H1 (cell line): Measurements from ENCODE around the gene TP53RK. TPM values are rescaled to one million over a fixed set of nuclear protein-coding genes. Genes with fewer than 3 reads are reported as not detected.
A peak's percentile ranks its signal among the peaks of the same experiment; 100 is the strongest.

Experiments used
- CTCF ChIA-PET: fragments of 300-600 bp; sonication (Branson Sonifier 250); formaldehyde crosslinking; loops from one replicate; lab custom pipeline; 2021; ENCODE audit not compliant: partially characterized antibody; lab: Charles Lee
- POLR2A ChIA-PET: fragments of 300-600 bp; sonication (Branson Sonifier 250); formaldehyde crosslinking; loops from one replicate; lab custom pipeline; 2021; ENCODE audit warnings: inconsistent platforms; ENCODE audit not compliant: partially characterized antibody; lab: Charles Lee
- DNase-seq, 2 experiments: peaks; one replicate each; pipeline versions ENCODE4 v3.0.0 to v3.0.0-alpha.2; 2010 to 2022; ENCODE audit warnings: low spot score in 2 of 2, low read depth in 1 of 2, mixed read lengths in 1 of 2
- FAIRE-seq: peaks from 2 replicates; lab custom pipeline; 2011; peaks lifted over from hg19 to GRCh38; lab: Jason Lieb, UNC
- H2AFZ ChIP-seq: 2 replicates; pipeline ENCODE4 v1.8.1; 2012; ENCODE audit warnings: low read length, inconsistent platforms
- H2AK5ac ChIP-seq: 2 replicates; pipeline ENCODE4 v1.6.1; 2013; ENCODE audit warnings: low read depth, low read length
- H2BK120ac ChIP-seq: replicated peaks from 2 replicates; pipeline ENCODE3; 2013; ENCODE audit warnings: low read depth, low read length, inconsistent platforms
- H2BK12ac ChIP-seq: 2 replicates; pipeline ENCODE4 v1.6.1; 2013; ENCODE audit warnings: low read depth, low read length
- H2BK15ac ChIP-seq: 2 replicates; pipeline ENCODE4 v1.6.1; 2013; ENCODE audit warnings: low read length
- H2BK20ac ChIP-seq: 2 replicates; pipeline ENCODE4 v1.6.1; 2013; ENCODE audit warnings: low read length
- H2BK5ac ChIP-seq: 2 replicates; pipeline ENCODE4 v1.6.1; 2013; ENCODE audit warnings: low read depth, low read length
- H3K14ac ChIP-seq: 2 replicates; pipeline ENCODE4 v1.6.1; 2013; ENCODE audit warnings: inconsistent platforms; ENCODE audit not compliant: insufficient read length
- H3K18ac ChIP-seq: 2 replicates; pipeline ENCODE4 v1.6.1; 2013; ENCODE audit warnings: low read length; ENCODE audit errors: extremely low read depth
- H3K23ac ChIP-seq: 2 replicates; pipeline ENCODE4 v1.6.1; 2013; ENCODE audit warnings: inconsistent platforms; ENCODE audit not compliant: insufficient read length
- H3K23me2 ChIP-seq: 2 replicates; pipeline ENCODE4 v1.6.1; 2013; ENCODE audit warnings: low read depth, low read length
- H3K27ac ChIP-seq: 2 replicates; pipeline ENCODE4 v1.6.1; 2011; ENCODE audit warnings: low read depth, low read length, inconsistent platforms
- H3K27me3 ChIP-seq, 4 experiments: replicated peaks in 1 of 4; 1 replicate in 1 of 4; 2 replicates in 3 of 4; pipeline versions ENCODE4 v1.6.1 to v1.8.1; 2011 to 2013; ENCODE audit warnings: low read length in 3 of 4, mild to moderate bottlenecking in 3 of 4, inconsistent platforms in 2 of 4, mixed read lengths in 2 of 4, moderate library complexity in 1 of 4; ENCODE audit not compliant: control insufficient read depth in 3 of 4, insufficient read depth in 3 of 4; ENCODE audit errors: extremely low read depth in 1 of 4
- H3K36me3 ChIP-seq, 4 experiments: 2 replicates each; pipeline versions ENCODE4 v1.6.1 to v1.8.1; 2011 to 2013; ENCODE audit warnings: mild to moderate bottlenecking in 4 of 4, low read length in 3 of 4, moderate library complexity in 2 of 4, control low read depth in 1 of 4, inconsistent platforms in 1 of 4; ENCODE audit not compliant: insufficient read depth in 4 of 4, control insufficient read depth in 2 of 4
- H3K4ac ChIP-seq: replicated peaks from 2 replicates; pipeline ENCODE3; 2013; ENCODE audit warnings: low read length, low read depth, mixed read lengths, inconsistent platforms; ENCODE audit not compliant: insufficient read length
- H3K4me1 ChIP-seq, 4 experiments: replicated peaks in 1 of 4; 1 replicate in 1 of 4; 2 replicates in 3 of 4; pipeline versions ENCODE4 v1.6.1 to v1.8.1; 2011 to 2013; ENCODE audit warnings: low read length in 3 of 4, inconsistent platforms in 2 of 4, mixed read lengths in 1 of 4; ENCODE audit not compliant: insufficient read depth in 4 of 4, control insufficient read depth in 3 of 4
- H3K4me2 ChIP-seq, 2 experiments: 2 replicates each; pipeline versions ENCODE4 v1.6.1 to v1.8.1; 2011 to 2013; ENCODE audit warnings: low read depth in 2 of 2, low read length in 2 of 2, control low read depth in 1 of 2, inconsistent platforms in 1 of 2, mild to moderate bottlenecking in 1 of 2; ENCODE audit not compliant: insufficient read depth in 1 of 2
- H3K4me3 ChIP-seq, 4 experiments: fragments of 200-600, 300-600 bp in 1 of 4; sonication (generic), shearing (Covaris generic), sonication (Bioruptor Twin) in 1 of 4; 2 replicates each; pipeline versions ENCODE4 v1.5.1 to v1.8.1; 2011 to 2016; ENCODE audit warnings: low read length in 4 of 4, low read depth in 3 of 4, control low read depth in 2 of 4, inconsistent platforms in 2 of 4, mild to moderate bottlenecking in 2 of 4, mixed read lengths in 1 of 4, moderate library complexity in 1 of 4; ENCODE audit not compliant: insufficient read depth in 2 of 4; ENCODE audit errors: extremely low read depth in 1 of 4
- H3K56ac ChIP-seq: replicated peaks from 2 replicates; pipeline ENCODE3; 2013; ENCODE audit warnings: low read depth, mild to moderate bottlenecking, mixed read lengths, low read length, inconsistent platforms; ENCODE audit not compliant: insufficient read length
- H3K79me1 ChIP-seq: 2 replicates; pipeline ENCODE4 v1.6.1; 2013; ENCODE audit warnings: low read depth, low read length, control low read depth
- H3K79me2 ChIP-seq, 2 experiments: 2 replicates each; pipeline versions ENCODE4 v1.6.1 to v1.8.1; 2012 to 2013; ENCODE audit warnings: low read length in 2 of 2, mild to moderate bottlenecking in 2 of 2, inconsistent platforms in 1 of 2; ENCODE audit not compliant: insufficient read depth in 2 of 2, control insufficient read depth in 1 of 2
- H3K9ac ChIP-seq, 4 experiments: replicated peaks in 1 of 4; 1 replicate in 1 of 4; 2 replicates in 3 of 4; pipeline versions ENCODE4 v1.6.1 to v1.8.1; 2011 to 2013; ENCODE audit warnings: low read depth in 3 of 4, low read length in 3 of 4, control low read depth in 2 of 4, mild to moderate bottlenecking in 2 of 4, moderate library complexity in 2 of 4, inconsistent platforms in 1 of 4; ENCODE audit errors: extremely low read depth in 1 of 4
- H3K9me3 ChIP-seq, 2 experiments: 2 replicates each; pipeline versions ENCODE4 v1.6.1 to v1.8.1; 2012 to 2013; ENCODE audit warnings: mild to moderate bottlenecking in 2 of 2, moderate library complexity in 2 of 2, control low read depth in 1 of 2, inconsistent platforms in 1 of 2, low read depth in 1 of 2, low read length in 1 of 2, mixed read lengths in 1 of 2; ENCODE audit not compliant: insufficient read depth in 2 of 2
- H4K20me1 ChIP-seq, 2 experiments: replicated peaks in 1 of 2; 2 replicates each; pipeline versions ENCODE3 to v1.8.1; 2011 to 2013; ENCODE audit warnings: inconsistent platforms in 2 of 2, low read length in 2 of 2, mild to moderate bottlenecking in 1 of 2; ENCODE audit not compliant: insufficient read depth in 2 of 2, control insufficient read depth in 1 of 2
- H4K5ac ChIP-seq: 2 replicates; pipeline ENCODE4 v1.6.1; 2013; ENCODE audit warnings: low read length, low read depth, mixed read lengths, inconsistent platforms; ENCODE audit not compliant: insufficient read length
- H4K8ac ChIP-seq: 2 replicates; pipeline ENCODE4 v1.8.0; 2013; ENCODE audit warnings: mild to moderate bottlenecking, moderate library complexity, low read length, inconsistent platforms; ENCODE audit not compliant: insufficient read depth; ENCODE audit errors: extremely low read depth
- H4K91ac ChIP-seq: replicated peaks from 2 replicates; pipeline ENCODE3; 2013; ENCODE audit warnings: low read length, mixed read lengths, inconsistent platforms; ENCODE audit not compliant: insufficient read length
- WGBS, 2 experiments: shearing (Covaris generic) in 1 of 2; methylation state at CpG; one replicate each; pipeline versions ENCODE4 v1.1.6 to v1.1.7; 2013 to 2015; ENCODE audit warnings: low lambda C conversion rate in 2 of 2, mixed read lengths in 2 of 2, inconsistent platforms in 1 of 2, low coverage in 1 of 2, missing lambda C conversion rate in 1 of 2; ENCODE audit not compliant: insufficient replicate concordance in 2 of 2, insufficient coverage in 1 of 2, insufficient read length in 1 of 2; ENCODE audit errors: extremely low coverage in 1 of 2, missing lambda C conversion rate in 1 of 2; 5-methylcytosine and 5-hydroxymethylcytosine counted together
- polyA plus RNA-seq, 7 experiments: library from polyadenylated mRNA; depleted of rRNA in 3 of 7; stranded (reverse) in 5 of 7; unstranded in 2 of 7; fragments of >200 nt in 5 of 7; fragments of 200-250 nt in 2 of 7; gene quantifications; 1 replicate in 5 of 7; 2 replicates in 1 of 7; 4 replicates in 1 of 7; pipeline versions ENCODE4 v1.2.1 to v1.2.3, GENCODE V29; 2011 to 2013; ENCODE audit warnings: missing spikeins in 2 of 7, mixed read lengths in 2 of 7
- total RNA-seq: library from RNA; stranded (reverse); fragmentation: NEBNext Ultra II Directional; extraction: Animal tissue kit (Norgen Biotek cat#: 25700); gene quantifications from 2 replicates; pipeline ENCODE4 v1.2.1, GENCODE V29; 2021

TP53RK gene
- total and polyA plus RNA-seq, 2 of the 8 experiments (the other 6 are each of a cell fraction or from before 2014, with no cell fraction given) = 8.5 to 16.3 TPM

GRCh38 chr20:46638134-46638897 is 50.9 kb downstream of the TP53RK start:
- FAIRE-seq (no peak), DNase-seq (peak in 1 of 2 experiments; percentile 49)
- Histone ChIP-seq H3K4me2 (no peak overlapping the region), H2AFZ (no peak overlapping the region), H2AK5ac (no peak overlapping the region), H2BK15ac (no peak overlapping the region), H3K4me3 (no peak overlapping the region), H3K4ac (no peak overlapping the region), H4K5ac (no peak overlapping the region), H3K36me3 (no peaks in the 10 kb centered on the region), H2BK5ac (no peak overlapping the region), H2BK12ac (0 out of 2 replicates have a peak overlapping the region, but pooled peaks have one; percentile 50), H3K27me3 (no peaks in the 10 kb centered on the region), H2BK20ac (no peak overlapping the region), H3K18ac (0 out of 2 replicates have a peak overlapping the region, but pooled peaks have one; percentile 48), H3K79me1 (no peaks in the 10 kb centered on the region), H4K91ac (no peak overlapping the region), H3K27ac (no peak overlapping the region), H3K9ac (no peak overlapping the region), H4K20me1 (no peaks in the 10 kb centered on the region), H3K14ac (no peak overlapping the region), H3K23ac (no peak overlapping the region), H3K79me2 (no peaks in the 10 kb centered on the region), H3K4me1 (peaks cover 0 to 4% (median under 1%) of the 10 kb centered on the region in 4 experiments; a peak in 2 of 7 replicates), H2BK120ac (no peak overlapping the region), H3K9me3 (no peaks in the 10 kb centered on the region), H3K23me2 (no peaks in the 10 kb centered on the region), H3K56ac (no peak overlapping the region), H4K8ac (peak overlapping the region; percentile 28; the same call in 1 of the 2 replicates)
- WGBS, 2 experiments = 87% methylated on average over 16 of the region's 18 CpGs; no CpG with 5 or more reads in 1 of the 2 experiments
- POLR2A ChIA-PET = interaction anchor here (0.8 to 1.3 kb wide), 4 partner anchors 11 to 708 kb away, joined by 3 to 5 read pairs (median 4); partner anchors contain the start of gene SLC13A3
- CTCF ChIA-PET = interaction anchor here (0.6 to 1.4 kb wide), 4 partner anchors 11 to 33 kb away, joined by 3 to 4 read pairs (median 3); partner anchors contain the start of gene SLC13A3
